K562 (cell line): ENCODE results near the gene ANKRD33. TPM values are rescaled to one million over a fixed set of nuclear protein-coding genes. Genes with fewer than 3 reads are reported as not detected.

Experiments
- ARNT ChIP-seq, 2 experiments: fragments of 450-650 bp; IDR thresholded peaks; 2 replicates each; pipeline ENCODE4 v1.6.1; 2016; ENCODE audit warnings: mild to moderate bottlenecking in 1 of 2
- CBX2 ChIP-seq: fragments of 200-600 bp; sonication (generic); IDR thresholded peaks from one replicate; pipeline ENCODE4 v1.6.1; 2012; ENCODE audit warnings: mild to moderate bottlenecking, low read length, inconsistent platforms; ENCODE audit not compliant: insufficient read depth, poor library complexity, severe bottlenecking
- E2F1 ChIP-seq: sonication (generic); formaldehyde crosslinking; IDR thresholded peaks from 2 replicates; pipeline ENCODE4 v1.8.1; 2023; ENCODE audit warnings: mild to moderate bottlenecking, missing genetic modification reagents, moderate library complexity
- FOXA3 ChIP-seq, 2 experiments: fragments of 450-650 bp in 1 of 2; sonication (generic) in 1 of 2; formaldehyde crosslinking; IDR thresholded peaks in 1 of 2; conservative IDR thresholded peaks in 1 of 2; 2 replicates each; pipeline versions ENCODE4 v1.4.0 to v1.8.0; 2020 to 2022; ENCODE audit warnings: mild to moderate bottlenecking in 2 of 2, missing genetic modification reagents in 1 of 2
- GABPA ChIP-seq: fragments of 200-800 bp; sonication (Bioruptor generic); conservative IDR thresholded peaks from 2 replicates; pipeline ENCODE4 v1.6.1; 2016; ENCODE audit warnings: low read depth, missing genetic modification characterization, missing compliant biosample characterization
- HIVEP1 ChIP-seq: fragments of 250-450 bp; sonication (Bioruptor Pico); IDR thresholded peaks from 2 replicates; pipeline ENCODE4 v1.4.0; 2020; ENCODE audit warnings: mild to moderate bottlenecking
- KDM1A ChIP-seq, 2 experiments: fragments of 450-650 bp; IDR thresholded peaks; 2 replicates each; pipeline ENCODE4 v1.6.1; 2016; ENCODE audit warnings: mild to moderate bottlenecking in 2 of 2
- MYBL2 ChIP-seq, 2 experiments: fragments of 450-650 bp in 1 of 2; sonication (generic) in 1 of 2; formaldehyde crosslinking in 1 of 2; IDR thresholded peaks; 2 replicates each; pipeline versions ENCODE4 v1.6.1 to v1.8.1; 2017 to 2022; ENCODE audit warnings: borderline replicate concordance in 1 of 2, inconsistent platforms in 1 of 2, low read depth in 1 of 2, mild to moderate bottlenecking in 1 of 2, missing genetic modification reagents in 1 of 2, moderate library complexity in 1 of 2
- NR1H2 ChIP-seq: sonication (generic); formaldehyde crosslinking; IDR thresholded peaks from 2 replicates; pipeline ENCODE4 v1.4.0; 2020; ENCODE audit warnings: mild to moderate bottlenecking, missing genetic modification reagents
- NR2C1 ChIP-seq, 2 experiments: fragments of 450-650 bp; IDR thresholded peaks; 2 replicates each; pipeline ENCODE4 v1.6.1; 2017; ENCODE audit warnings: mild to moderate bottlenecking in 2 of 2, antibody characterized with exemption in 1 of 2, inconsistent platforms in 1 of 2, missing compliant biosample characterization in 1 of 2, missing genetic modification characterization in 1 of 2
- NR3C1 ChIP-seq: sonication (generic); formaldehyde crosslinking; IDR thresholded peaks from 2 replicates; pipeline ENCODE4 v1.8.1; 2022; ENCODE audit warnings: missing genetic modification reagents
- NRF1 ChIP-seq, 2 experiments: fragments of 450-650 bp; IDR thresholded peaks in 1 of 2; conservative IDR thresholded peaks in 1 of 2; 2 replicates each; pipeline ENCODE4 v1.6.1; 2014; ENCODE audit warnings: mild to moderate bottlenecking in 2 of 2
- SIN3A ChIP-seq, 2 experiments: fragments of 150-350 bp in 1 of 2; IDR thresholded peaks; 2 replicates each; pipeline ENCODE4 v1.6.1; 2011 to 2016; ENCODE audit warnings: borderline replicate concordance in 2 of 2, low read depth in 2 of 2, low read length in 2 of 2, mild to moderate bottlenecking in 2 of 2, moderate library complexity in 2 of 2; ENCODE audit not compliant: control insufficient read depth in 1 of 2
- TCF7 ChIP-seq: sonication (generic); IDR thresholded peaks from 2 replicates; pipeline ENCODE4 v1.6.1; 2016; ENCODE audit warnings: antibody characterized with exemption, borderline replicate concordance
- TFE3 ChIP-seq: fragments of 450-650 bp; formaldehyde crosslinking; IDR thresholded peaks from 2 replicates; pipeline ENCODE4 v1.4.0; 2020; ENCODE audit warnings: mild to moderate bottlenecking, mixed read lengths
- ZFP30 ChIP-seq: fragments of 250-450 bp; sonication (Bioruptor Pico); IDR thresholded peaks from 2 replicates; pipeline ENCODE4 v1.8.0; 2022; ENCODE audit warnings: moderate library complexity, mild to moderate bottlenecking, inconsistent platforms, borderline replicate concordance
- ZNF140 ChIP-seq: fragments of 250-450 bp; sonication (Bioruptor Pico); IDR thresholded peaks from 2 replicates; pipeline ENCODE4 v1.8.0; 2021; ENCODE audit warnings: moderate library complexity, mild to moderate bottlenecking, inconsistent platforms
- ZNF197 ChIP-seq: fragments of 200-800 bp; sonication (Bioruptor generic); IDR thresholded peaks from 2 replicates; pipeline ENCODE4 v1.6.1; 2016; ENCODE audit warnings: low read depth, missing genetic modification characterization, missing compliant biosample characterization
- ZNF224 ChIP-seq: sonication (generic); formaldehyde crosslinking; IDR thresholded peaks from 2 replicates; pipeline ENCODE4 v1.8.0; 2022; ENCODE audit warnings: mild to moderate bottlenecking, missing genetic modification reagents
- ZNF311 ChIP-seq: fragments of 250-450 bp; sonication (Bioruptor Pico); IDR thresholded peaks from 2 replicates; pipeline ENCODE4 v1.4.0; 2020; ENCODE audit warnings: mild to moderate bottlenecking, moderate library complexity
- ZNF408 ChIP-seq: fragments of 250-450 bp; sonication (Bioruptor Pico); IDR thresholded peaks from 2 replicates; pipeline ENCODE4 v1.4.0; 2020; ENCODE audit warnings: low read depth, mild to moderate bottlenecking, moderate library complexity
- ZNF584 ChIP-seq: fragments of 200-800 bp; sonication (Bioruptor generic); IDR thresholded peaks from 2 replicates; pipeline ENCODE4 v1.6.1; 2016; ENCODE audit warnings: low read depth, mild to moderate bottlenecking, missing genetic modification characterization, missing compliant biosample characterization
- polyA plus RNA-seq, 8 experiments: library from polyadenylated mRNA; depleted of rRNA in 4 of 8; stranded (reverse) in 5 of 8; unstranded in 3 of 8; fragments of >200 nt; fragmentation: Nextera tagmentation in 2 of 8; fragmentation: Illumina TruSeq in 1 of 8; extraction: Ambion mirVana in 2 of 8; extraction: Trizol in 1 of 8; gene quantifications; 2 replicates each; pipeline versions ENCODE4 v1.2.1 to v1.2.3, GENCODE V29; 2011 to 2014; ENCODE audit warnings: inconsistent platforms in 1 of 8, missing spikeins in 1 of 8
- total RNA-seq, 7 experiments: library from RNA; depleted of rRNA in 6 of 7; stranded (reverse); fragments of >200 nt in 6 of 7; fragmentation: Illumina TruSeq in 2 of 7; extraction: Trizol in 2 of 7; gene quantifications; 2 replicates each; pipeline versions ENCODE4 v1.2.1 to v1.2.3, GENCODE V29; 2011 to 2021; ENCODE audit warnings: low replicate concordance in 1 of 7
- TF ChIP-seq, protein P1 (sequence below): fragments of 450-650 bp; formaldehyde crosslinking; IDR thresholded peaks from 2 replicates; pipeline ENCODE4 v1.4.0; 2022; ENCODE audit warnings: mild to moderate bottlenecking, moderate library complexity

The ANKRD33 gene
- total and polyA plus RNA-seq, 9 of the 15 experiments (the other 6 are each of a cell fraction or from before 2014, with no cell fraction given) = 0.04 to 0.11 (median 0.07) TPM; not detected in 4

DNA sequence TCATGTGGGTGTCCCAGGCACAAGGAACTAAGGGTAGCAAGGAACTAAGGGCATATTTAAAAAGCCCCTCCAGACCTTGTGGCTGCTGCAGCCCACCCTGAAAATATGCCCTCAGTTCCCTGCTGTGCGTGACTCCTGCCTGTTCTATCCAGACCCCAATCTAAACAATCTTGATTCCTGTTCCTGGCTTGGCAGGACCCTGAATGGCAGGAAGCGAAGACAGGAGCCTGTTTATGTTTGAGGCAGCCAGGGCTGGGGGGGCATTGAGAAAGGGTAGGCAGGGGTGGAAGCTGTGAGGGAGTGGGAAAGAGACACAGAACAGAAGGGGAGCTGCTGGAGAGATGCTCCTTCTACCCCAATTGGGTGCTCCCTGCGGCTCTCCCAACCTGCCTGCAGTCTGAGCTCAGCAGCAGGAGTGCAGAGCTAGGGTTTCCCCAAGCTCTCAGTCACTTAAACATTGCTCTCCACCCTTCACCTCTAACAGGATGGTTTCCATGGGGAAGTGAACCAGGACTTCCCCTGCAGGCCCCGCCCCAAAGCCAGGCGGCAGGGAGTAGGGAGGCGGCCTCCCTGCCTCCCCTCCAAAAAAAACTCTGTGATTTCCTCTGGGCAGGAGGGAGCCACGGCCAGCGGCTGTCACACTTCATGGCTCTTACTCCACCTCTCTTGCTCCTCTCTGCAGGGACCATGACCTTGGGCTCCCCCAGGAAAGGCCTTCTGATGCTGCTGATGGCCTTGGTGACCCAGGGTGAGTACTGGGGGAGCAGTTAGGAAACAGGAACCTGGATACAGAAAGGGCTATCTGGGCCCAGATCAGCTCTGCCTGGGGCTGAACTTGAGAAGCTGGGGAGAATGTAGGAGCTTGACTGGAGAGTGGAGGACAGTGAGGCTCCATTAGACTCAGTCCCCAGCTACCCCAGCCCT, 24.1 kb downstream of the ANKRD33 start (continued):
- TF ChIP-seq ZNF224 (no peak), ZNF584 (CRISPR knock-in tag) (no peak), NR2C1 (IDR thresholded peaks at IDR 0.05) (no peak), NR2C1 (tag; IDR thresholded peaks at IDR 0.05) (peak; percentile 36; the same call in 1 of the 2 replicates), TFE3 (CRISPR knock-in tag) (no peak), KDM1A (IDR thresholded peaks at IDR 0.05) (no peak), FOXA3 (CRISPR knock-in tag; conservative IDR thresholded peaks at IDR 0.05 in 1 of 2, IDR thresholded peaks at IDR 0.05 in 1 of 2) (no peak), ZFP30 (no peak), MYBL2 (IDR thresholded peaks at IDR 0.05; ENCODE audit: low read depth) (no peak), MYBL2 (CRISPR knock-in tag; IDR thresholded peaks at IDR 0.05; ENCODE audit: borderline replicate concordance) (no peak), NR3C1 (CRISPR knock-in tag) (no peak), ZNF140 (CRISPR knock-in tag) (no peak), NRF1 (conservative IDR thresholded peaks at IDR 0.05 in 1 of 2, IDR thresholded peaks at IDR 0.05 in 1 of 2) (peak in 1 of 2 experiments; percentile 29; a peak in 3 of 4 replicates), HIVEP1 (no peak), E2F1 (CRISPR knock-in tag) (no peak), GABPA (tag) (peak; percentile 46), ARNT (IDR thresholded peaks at IDR 0.05) (no peak), ZNF408 (CRISPR knock-in tag) (no peak), CBX2 (no peak), ZNF197 (CRISPR knock-in tag) (0 out of 2 replicates have a peak, but pooled peaks have one; percentile 43), ZNF311 (no peak), TCF7 (no peak), SIN3A (IDR thresholded peaks at IDR 0.05; ENCODE audit: borderline replicate concordance in 2 of 2, control insufficient read depth in 1 of 2, low read depth in 2 of 2, low read length in 2 of 2) (no peak), NR1H2 (CRISPR knock-in tag) (no peak)
- TF ChIP-seq, protein P1, sequence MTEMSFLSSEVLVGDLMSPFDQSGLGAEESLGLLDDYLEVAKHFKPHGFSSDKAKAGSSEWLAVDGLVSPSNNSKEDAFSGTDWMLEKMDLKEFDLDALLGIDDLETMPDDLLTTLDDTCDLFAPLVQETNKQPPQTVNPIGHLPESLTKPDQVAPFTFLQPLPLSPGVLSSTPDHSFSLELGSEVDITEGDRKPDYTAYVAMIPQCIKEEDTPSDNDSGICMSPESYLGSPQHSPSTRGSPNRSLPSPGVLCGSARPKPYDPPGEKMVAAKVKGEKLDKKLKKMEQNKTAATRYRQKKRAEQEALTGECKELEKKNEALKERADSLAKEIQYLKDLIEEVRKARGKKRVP (CRISPR knock-in tag) = no peak
